Keratinocyte (primary cell): ENCODE results near the gene ZMIZ1.

ENCODE experiments used
- EZH2 ChIP-seq: IDR thresholded peaks from one replicate; pipeline ENCODE4 v1.6.1; 2012; ENCODE audit warnings: inconsistent platforms, mild to moderate bottlenecking, low read length, moderate library complexity
- TF ChIP-seq, protein P1 (sequence below), 3 experiments: IDR thresholded peaks in 1 of 3; conservative IDR thresholded peaks in 1 of 3; optimal IDR thresholded peaks in 1 of 3; 2 replicates in 2 of 3; 3 replicates in 1 of 3; pipeline versions ENCODE3 to v1.5.1; 2011; ENCODE audit warnings: low read length in 3 of 3, mild to moderate bottlenecking in 3 of 3, moderate library complexity in 2 of 3, control low read depth in 1 of 3, inconsistent platforms in 1 of 3; ENCODE audit not compliant: insufficient read depth in 2 of 3; ENCODE audit errors: extremely low read depth in 1 of 3

- TF ChIP-seq, protein P1, sequence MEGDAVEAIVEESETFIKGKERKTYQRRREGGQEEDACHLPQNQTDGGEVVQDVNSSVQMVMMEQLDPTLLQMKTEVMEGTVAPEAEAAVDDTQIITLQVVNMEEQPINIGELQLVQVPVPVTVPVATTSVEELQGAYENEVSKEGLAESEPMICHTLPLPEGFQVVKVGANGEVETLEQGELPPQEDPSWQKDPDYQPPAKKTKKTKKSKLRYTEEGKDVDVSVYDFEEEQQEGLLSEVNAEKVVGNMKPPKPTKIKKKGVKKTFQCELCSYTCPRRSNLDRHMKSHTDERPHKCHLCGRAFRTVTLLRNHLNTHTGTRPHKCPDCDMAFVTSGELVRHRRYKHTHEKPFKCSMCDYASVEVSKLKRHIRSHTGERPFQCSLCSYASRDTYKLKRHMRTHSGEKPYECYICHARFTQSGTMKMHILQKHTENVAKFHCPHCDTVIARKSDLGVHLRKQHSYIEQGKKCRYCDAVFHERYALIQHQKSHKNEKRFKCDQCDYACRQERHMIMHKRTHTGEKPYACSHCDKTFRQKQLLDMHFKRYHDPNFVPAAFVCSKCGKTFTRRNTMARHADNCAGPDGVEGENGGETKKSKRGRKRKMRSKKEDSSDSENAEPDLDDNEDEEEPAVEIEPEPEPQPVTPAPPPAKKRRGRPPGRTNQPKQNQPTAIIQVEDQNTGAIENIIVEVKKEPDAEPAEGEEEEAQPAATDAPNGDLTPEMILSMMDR (optimal IDR thresholded peaks at IDR 0.05 in 1 of 3, IDR thresholded peaks at IDR 0.05 in 1 of 3, conservative IDR thresholded peaks at IDR 0.05 in 1 of 3; ENCODE audit: extremely low read depth in 1 of 3, insufficient read depth in 2 of 3, low read length in 3 of 3), result no peak
- TF ChIP-seq EZH2, result no peak
Measured at GRCh38 chr10:79354615-79355014, 285.8 kb downstream of the ZMIZ1 start.
